Keratinocyte (primary cell): Measurements from ENCODE around the gene ARHGAP5. TPM values are rescaled to one million over a fixed set of nuclear protein-coding genes. Genes with fewer than 3 reads are reported as not detected.
A peak's percentile ranks its signal among the peaks of the same experiment; 100 is the strongest.

Experiments used
- DNase-seq: peaks from one replicate; pipeline ENCODE4 v3.0.0-alpha.2; 2011; ENCODE audit warnings: low read depth, missing footprints, low spot score
- FAIRE-seq: peaks from 2 replicates; lab custom pipeline; 2011; peaks lifted over from hg19 to GRCh38; lab: Jason Lieb, UNC
- H2AFZ ChIP-seq: 2 replicates; pipeline ENCODE4 v1.6.0; 2012; ENCODE audit warnings: low read length, control low read depth, inconsistent platforms; ENCODE audit not compliant: control insufficient read depth
- H3K27ac ChIP-seq: 2 replicates; pipeline ENCODE4 v1.5.1; 2011; ENCODE audit warnings: low read length; ENCODE audit not compliant: control insufficient read depth, insufficient read depth
- H3K27me3 ChIP-seq: 3 replicates; pipeline ENCODE4 v1.6.0; 2011; ENCODE audit warnings: low read length; ENCODE audit not compliant: control insufficient read depth, insufficient read depth; ENCODE audit errors: extremely low read depth
- H3K36me3 ChIP-seq, 2 experiments: 2 replicates in 1 of 2; 3 replicates in 1 of 2; pipeline ENCODE4 v1.5.1; 2011; ENCODE audit warnings: low read length in 2 of 2, mild to moderate bottlenecking in 1 of 2; ENCODE audit not compliant: control insufficient read depth in 2 of 2, insufficient read depth in 2 of 2; ENCODE audit errors: extremely low read depth in 1 of 2
- H3K4me1 ChIP-seq: 3 replicates; pipeline ENCODE4 v1.5.1; 2011; ENCODE audit warnings: low read length; ENCODE audit not compliant: control insufficient read depth, insufficient read depth; ENCODE audit errors: extremely low read depth
- H3K4me2 ChIP-seq: 3 replicates; pipeline ENCODE4 v1.6.0; 2011; ENCODE audit warnings: low read depth, low read length; ENCODE audit not compliant: control insufficient read depth, insufficient read depth; ENCODE audit errors: extremely low read depth
- H3K4me3 ChIP-seq, 3 experiments: fragments of 200-600 bp in 1 of 3; sonication (generic) in 1 of 3; 2 replicates in 2 of 3; 3 replicates in 1 of 3; pipeline ENCODE4 v1.5.1; 2011 to 2016; ENCODE audit warnings: low read length in 3 of 3, mild to moderate bottlenecking in 3 of 3, control low read depth in 2 of 3, inconsistent platforms in 1 of 3, low read depth in 1 of 3, mixed read lengths in 1 of 3, mixed run types in 1 of 3, moderate library complexity in 1 of 3; ENCODE audit not compliant: control insufficient read depth in 2 of 3, insufficient read depth in 2 of 3; ENCODE audit errors: extremely low read depth in 1 of 3
- H3K79me2 ChIP-seq: 2 replicates; pipeline ENCODE4 v1.6.0; 2012; ENCODE audit warnings: low read length; ENCODE audit not compliant: control insufficient read depth, insufficient read depth
- H3K9ac ChIP-seq: 3 replicates; pipeline ENCODE4 v1.6.0; 2011; ENCODE audit warnings: low read length; ENCODE audit not compliant: control insufficient read depth, insufficient read depth; ENCODE audit errors: extremely low read depth
- H3K9me1 ChIP-seq: 3 replicates; pipeline ENCODE4 v1.6.0; 2011; ENCODE audit warnings: low read length; ENCODE audit not compliant: control insufficient read depth, insufficient read depth; ENCODE audit errors: extremely low read depth
- H3K9me3 ChIP-seq: 2 replicates; pipeline ENCODE4 v1.5.1; 2012; ENCODE audit warnings: low read depth, low read length; ENCODE audit not compliant: control insufficient read depth
- H4K20me1 ChIP-seq: 3 replicates; pipeline ENCODE4 v1.6.0; 2011; ENCODE audit warnings: low read length; ENCODE audit not compliant: control insufficient read depth, insufficient read depth; ENCODE audit errors: extremely low read depth
- CTCF ChIP-seq, 3 experiments: IDR thresholded peaks in 1 of 3; conservative IDR thresholded peaks in 1 of 3; optimal IDR thresholded peaks in 1 of 3; 2 replicates in 2 of 3; 3 replicates in 1 of 3; pipeline versions ENCODE3 to v1.5.1; 2011; ENCODE audit warnings: low read length in 3 of 3, mild to moderate bottlenecking in 3 of 3, moderate library complexity in 2 of 3, control low read depth in 1 of 3, inconsistent platforms in 1 of 3; ENCODE audit not compliant: insufficient read depth in 2 of 3; ENCODE audit errors: extremely low read depth in 1 of 3
- EZH2 ChIP-seq: IDR thresholded peaks from one replicate; pipeline ENCODE4 v1.6.1; 2012; ENCODE audit warnings: inconsistent platforms, mild to moderate bottlenecking, low read length, moderate library complexity
- dilution Hi-C: fragments of 300-500 bp; cut with MboI; formaldehyde crosslinking; loops from one replicate; pipeline ENCODE4 v1.7.0; 2020; ENCODE audit warnings: low sequenced_read_pairs; ENCODE audit not compliant: extremely low pct_ligation_motif_present
- polyA plus RNA-seq, 5 experiments: library from polyadenylated mRNA; depleted of rRNA in 3 of 5; stranded (reverse) in 3 of 5; stranded (forward) in 1 of 5; unstranded in 1 of 5; fragments of >200 nt; gene quantifications; 1 replicate in 1 of 5; 2 replicates in 3 of 5; 3 replicates in 1 of 5; pipeline versions ENCODE4 v1.2.1 to v1.2.3, GENCODE V29; 2011 to 2012; ENCODE audit warnings: missing spikeins in 2 of 5, low read depth in 1 of 5, low replicate concordance in 1 of 5

The ARHGAP5 gene
- polyA plus RNA-seq, 1 donor (not counting 4 experiments of a cell fraction or from before 2014, with no cell fraction given) = 43.1 TPM

GRCh38 chr14:32087173-32087861 lies 10.2 kb downstream of the ARHGAP5 start:
- Histone ChIP-seq H3K36me3 (peaks cover 3 to 10% of the 10 kb centered on the region in 2 experiments), H3K4me3 (no peak overlapping the region), H3K9me3 (no peaks in the 10 kb centered on the region), H3K9me1 (no peaks in the 10 kb centered on the region), H3K4me1 (peaks cover 25% of the 10 kb centered on the region), H3K4me2 (peak overlapping the region; percentile 12), H4K20me1 (peaks cover 7% of the 10 kb centered on the region), H3K27ac (no peak overlapping the region), H3K9ac (no peak overlapping the region), H3K27me3 (no peaks in the 10 kb centered on the region), H3K79me2 (peaks cover 91% of the 10 kb centered on the region), H2AFZ (no peak overlapping the region)
- dilution Hi-C loops = no loop called here
- TF ChIP-seq EZH2 (no peak), CTCF (optimal IDR thresholded peaks at IDR 0.05 in 1 of 3, IDR thresholded peaks at IDR 0.05 in 1 of 3, conservative IDR thresholded peaks at IDR 0.05 in 1 of 3; ENCODE audit: extremely low read depth in 1 of 3, insufficient read depth in 2 of 3, low read length in 3 of 3) (no peak)
- FAIRE-seq (peak; percentile 63), DNase-seq (no peak)

- Histone ChIP-seq H3K27me3 (no peaks in the 10 kb centered on the region), H3K4me3 (no peak overlapping the region), H4K20me1 (peaks cover 7% of the 10 kb centered on the region), H3K4me2 (no peak overlapping the region), H3K9ac (no peak overlapping the region), H3K36me3 (peaks cover 3 to 12% of the 10 kb centered on the region in 2 experiments), H3K79me2 (peaks cover 89% of the 10 kb centered on the region), H3K4me1 (peaks cover 21% of the 10 kb centered on the region), H3K27ac (no peak overlapping the region), H2AFZ (no peak overlapping the region), H3K9me1 (no peaks in the 10 kb centered on the region), H3K9me3 (no peaks in the 10 kb centered on the region)
- dilution Hi-C loops = no loop called here
- no peak for FAIRE-seq
- DNase-seq = no peak
- TF ChIP-seq EZH2 (no peak), CTCF (optimal IDR thresholded peaks at IDR 0.05 in 1 of 3, IDR thresholded peaks at IDR 0.05 in 1 of 3, conservative IDR thresholded peaks at IDR 0.05 in 1 of 3; ENCODE audit: extremely low read depth in 1 of 3, insufficient read depth in 2 of 3, low read length in 3 of 3) (no peak)
These were observed 10.8 kb downstream of the ARHGAP5 start for GRCh38 chr14:32087907-32088306.
